NCI-H2227 (cell line): ENCODE measurements around the gene PIGL.
"Not testable (repeated sequence)": the region's sequence is repeated elsewhere in the genome, so short reads cannot be mapped to it uniquely, and the experiment has no call there.

ENCODE experiments used
- DNase-seq: peaks from one replicate; lab custom pipeline; 2025; ENCODE audit not compliant: unreplicated experiment; lab: John Stamatoyannopoulos, UW

The PIGL gene

DNA sequence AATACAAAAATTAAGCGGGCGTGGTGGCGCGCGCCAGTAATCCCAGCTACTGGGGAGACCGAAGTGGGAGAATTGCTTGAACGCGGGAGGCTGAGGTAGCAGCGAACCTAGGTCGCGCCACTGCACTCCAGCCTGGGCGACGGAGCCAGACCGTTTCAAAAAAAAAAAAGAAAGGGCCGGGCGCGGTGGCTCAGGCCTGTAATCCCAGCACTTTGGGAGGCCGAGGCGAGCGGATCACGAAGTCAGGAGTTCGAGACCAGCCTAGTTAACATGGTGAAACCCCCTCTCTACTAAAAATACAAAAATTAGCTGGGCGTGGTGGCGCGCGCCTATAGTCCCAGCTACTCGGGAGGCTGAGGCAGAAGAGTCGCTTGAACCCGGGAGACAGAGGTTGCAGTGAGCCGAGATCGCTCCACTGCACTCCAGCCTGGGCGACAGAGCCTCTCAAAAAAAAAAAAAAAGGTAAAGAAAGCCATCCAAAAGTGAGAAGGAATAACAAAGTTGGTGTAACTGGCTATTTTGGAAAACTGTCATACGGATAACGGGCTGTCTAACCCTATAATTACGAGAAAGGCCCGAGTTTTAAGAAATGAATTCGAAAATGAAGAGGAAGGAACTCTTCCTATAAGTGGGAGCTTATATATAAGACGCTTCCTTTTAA is 539 bp upstream of the PIGL start:
- not testable (repeated sequence) for DNase-seq

DNA sequence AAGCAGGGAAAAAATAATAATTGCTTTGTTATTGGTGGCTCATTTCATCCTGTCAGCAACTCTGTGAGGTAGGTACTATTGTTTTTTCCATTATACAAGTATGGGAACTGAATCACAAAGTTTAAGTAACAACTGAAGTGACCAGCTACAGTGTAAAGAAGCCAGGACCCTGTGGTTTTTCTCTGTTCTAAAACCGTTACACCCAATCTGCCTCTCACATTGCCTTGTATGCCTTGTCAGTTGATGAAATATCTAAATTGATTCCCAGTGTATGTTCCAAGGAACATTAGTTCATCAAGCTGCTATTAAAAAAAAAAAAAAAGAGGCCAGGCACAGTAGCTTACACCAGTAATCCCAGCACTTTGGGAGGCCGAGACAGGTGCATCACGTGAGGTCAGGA is 5.4 kb downstream of the PIGL start:
- no peak for DNase-seq

DNA sequence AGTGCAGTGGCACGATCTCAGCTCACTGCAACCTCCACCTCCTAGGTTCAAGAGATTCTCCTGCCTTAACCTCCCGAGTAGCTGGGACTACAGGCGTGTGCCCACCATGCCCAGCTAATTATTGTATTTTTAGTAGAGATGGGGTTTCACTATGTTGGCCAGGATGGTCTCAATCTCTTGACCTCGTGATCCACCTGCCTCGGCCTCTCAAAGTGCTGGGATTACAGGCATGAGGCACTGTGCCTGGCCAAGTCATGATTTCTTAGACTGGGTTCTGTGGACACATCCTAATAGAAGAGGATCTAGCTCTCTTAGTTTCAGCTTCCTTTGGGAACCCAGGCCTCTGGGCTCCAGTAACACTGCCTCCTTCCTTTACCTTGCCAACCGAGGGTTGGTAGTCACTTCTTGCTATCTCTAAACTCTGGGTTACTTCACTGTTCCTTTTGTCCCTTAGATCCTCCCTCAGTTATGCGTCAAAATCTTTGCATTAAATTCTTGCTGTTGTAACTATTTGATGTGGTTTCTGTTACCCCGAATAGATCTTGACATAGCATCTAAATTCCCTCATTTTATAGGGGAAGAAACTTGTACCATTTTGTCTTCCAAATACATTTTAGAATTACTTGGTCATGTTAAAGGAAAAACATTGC is 13.0 kb downstream of the PIGL start:
- DNase-seq: not testable (repeated sequence)

DNA sequence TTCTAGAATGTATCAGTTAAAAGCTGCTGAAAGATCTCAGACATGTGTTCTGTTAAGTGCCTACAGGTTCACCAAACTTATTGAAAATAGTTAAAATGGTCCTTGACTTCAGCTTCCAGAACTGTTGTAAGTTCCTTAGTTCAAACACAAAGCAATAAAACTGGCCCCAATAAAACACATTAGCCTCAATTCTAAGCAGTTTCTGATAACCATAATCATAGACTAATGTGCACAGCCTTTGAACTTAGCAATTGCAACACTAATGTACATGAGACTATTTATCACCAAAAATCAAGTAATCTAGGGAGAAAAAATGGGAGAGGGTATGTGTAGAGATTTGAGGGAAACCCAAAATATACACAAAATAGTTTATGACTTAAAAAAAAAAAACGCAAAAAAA is 15.4 kb downstream of the PIGL start:
- no peak for DNase-seq

GRCh38 chr17:16239931-16240330 is 22.9 kb downstream of the PIGL start:
- no peak for DNase-seq

DNA sequence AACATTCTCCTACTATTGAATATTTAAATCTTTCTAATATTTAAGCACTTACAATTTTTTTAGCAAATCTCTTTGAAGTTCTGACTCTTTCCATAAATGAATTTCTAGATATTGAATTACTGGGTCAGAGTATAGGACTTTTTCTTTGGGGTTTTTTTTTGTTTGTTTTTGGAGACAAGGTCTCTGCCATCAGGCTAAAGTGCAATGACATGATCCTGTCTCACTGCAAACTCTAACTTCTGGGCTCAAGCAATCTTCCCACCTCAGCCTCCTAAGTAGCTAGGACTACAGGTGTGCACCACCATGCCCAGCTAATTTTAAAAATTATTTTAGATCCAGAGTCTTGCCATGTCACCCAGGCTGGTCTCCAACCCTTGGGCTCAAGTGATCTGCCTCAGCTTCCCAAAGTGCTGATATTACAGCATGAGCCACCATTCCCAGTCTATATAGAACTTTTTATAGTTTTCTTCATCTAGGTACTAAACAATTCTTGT is 24.9 kb downstream of the PIGL start:
- DNase-seq: no peak

GRCh38 chr17:16243385-16243784 is 26.4 kb downstream of the PIGL start:
- no peak for DNase-seq

DNA sequence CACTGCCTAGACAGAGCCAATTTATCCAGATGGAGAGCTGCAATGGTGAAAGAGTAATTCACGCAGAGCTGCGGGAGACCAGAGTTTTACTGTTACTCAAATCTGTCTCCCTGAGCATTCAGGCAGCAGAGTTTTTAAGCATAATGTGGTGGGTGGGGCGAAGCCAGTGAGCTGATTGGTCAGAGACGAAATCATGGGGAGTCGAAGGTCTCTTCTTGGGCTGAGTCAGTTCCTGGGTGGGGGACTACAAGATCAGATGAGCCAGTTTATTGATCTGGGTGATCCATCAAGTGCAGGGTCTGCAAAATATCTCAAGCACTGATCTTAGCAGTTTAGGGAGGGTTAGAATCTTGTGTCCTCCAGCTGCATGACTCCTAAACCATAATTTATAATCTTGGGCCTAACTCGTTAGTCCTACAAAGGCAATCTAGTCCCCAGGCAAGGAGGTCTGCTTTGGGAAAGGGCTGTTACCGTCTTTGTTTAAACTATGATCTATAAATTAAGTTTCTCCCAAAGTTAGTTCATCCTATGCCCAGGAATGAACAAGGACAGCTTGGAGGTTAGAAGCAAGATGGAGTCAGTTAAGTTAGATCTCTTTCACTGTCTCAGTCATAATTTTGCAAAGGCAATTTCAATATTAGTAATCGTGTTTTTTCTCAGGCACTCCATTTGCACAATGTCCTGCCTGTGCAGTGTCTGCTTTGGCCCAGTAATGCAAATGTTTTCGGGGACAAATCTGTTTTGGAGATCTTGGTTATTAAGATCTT is 27.0 kb downstream of the PIGL start:
- no peak for DNase-seq

DNA sequence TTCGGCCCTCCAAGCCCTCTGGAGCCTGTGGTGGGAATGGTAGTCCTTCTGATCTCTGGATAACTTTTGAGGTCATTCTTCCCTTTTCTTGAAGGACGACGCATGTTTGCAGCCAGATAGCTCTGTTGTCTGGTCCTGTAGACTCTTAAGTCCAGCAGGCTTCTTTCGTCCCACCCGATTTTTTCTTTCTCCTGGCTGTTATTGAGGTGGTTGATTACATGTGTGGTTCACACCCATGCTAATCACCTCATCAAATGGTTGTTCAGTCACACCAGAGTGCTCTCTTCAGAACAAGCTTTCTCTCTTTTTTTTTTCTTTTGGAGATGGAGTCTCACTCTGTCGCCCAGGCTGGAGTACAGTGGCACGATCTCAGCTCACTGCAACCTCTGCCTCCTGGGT is 30.6 kb downstream of the PIGL start:
- no peak for DNase-seq

- DNase-seq: no peak
These were observed 33.6 kb downstream of the PIGL start for GRCh38 chr17:16250635-16251034.

DNA sequence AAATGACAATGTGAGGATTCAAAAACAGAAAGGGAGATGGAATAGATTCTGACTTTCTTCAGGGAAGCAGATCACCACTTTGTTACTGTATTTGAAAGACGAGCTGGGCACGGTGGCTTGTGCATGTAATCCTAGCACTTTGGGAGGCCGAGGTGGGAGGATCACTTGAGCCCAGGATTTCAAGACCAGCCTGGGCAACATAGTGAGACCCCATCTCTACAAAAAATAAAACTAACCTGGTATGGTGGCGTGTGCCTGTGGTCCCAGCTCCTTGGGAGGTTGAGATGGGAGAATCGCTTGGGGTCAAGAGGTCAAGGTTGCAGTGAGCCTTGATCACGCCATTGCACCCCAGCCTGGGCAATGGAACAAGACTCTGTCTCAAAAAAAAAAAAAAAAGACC is 34.0 kb downstream of the PIGL start:
- DNase-seq: no peak

GRCh38 chr17:16251556-16251955 is 34.5 kb downstream of the PIGL start:
- no peak for DNase-seq

DNA sequence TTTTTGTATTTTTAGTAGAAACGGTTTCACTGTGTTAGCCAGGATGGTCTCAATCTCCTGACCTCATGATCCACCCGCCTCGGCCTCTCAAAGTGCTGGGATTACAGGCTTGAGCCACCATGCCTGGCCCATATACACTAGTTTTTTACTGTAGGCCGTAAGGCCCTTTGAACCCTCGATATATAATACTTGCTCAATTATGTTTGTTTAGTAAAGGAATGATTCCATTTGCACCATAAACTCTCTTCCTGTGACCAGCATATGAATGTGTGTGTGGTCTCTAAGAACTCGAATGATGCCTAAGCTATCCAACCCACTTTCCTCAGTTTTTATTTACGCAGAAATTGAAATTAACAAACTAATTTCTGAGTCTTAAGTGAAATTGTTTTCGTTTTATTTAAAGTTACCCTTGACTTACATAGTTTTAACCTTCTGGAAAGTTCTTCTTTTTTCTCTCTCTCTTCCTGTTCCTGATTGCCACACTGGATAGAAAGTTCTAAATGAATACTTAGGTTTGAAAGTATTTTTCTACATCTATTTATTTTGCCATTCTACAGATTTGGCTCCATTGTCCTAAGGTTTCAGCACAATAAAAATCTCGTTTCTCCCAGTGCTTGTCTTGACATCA is 37.9 kb downstream of the PIGL start:
- no peak for DNase-seq

DNA sequence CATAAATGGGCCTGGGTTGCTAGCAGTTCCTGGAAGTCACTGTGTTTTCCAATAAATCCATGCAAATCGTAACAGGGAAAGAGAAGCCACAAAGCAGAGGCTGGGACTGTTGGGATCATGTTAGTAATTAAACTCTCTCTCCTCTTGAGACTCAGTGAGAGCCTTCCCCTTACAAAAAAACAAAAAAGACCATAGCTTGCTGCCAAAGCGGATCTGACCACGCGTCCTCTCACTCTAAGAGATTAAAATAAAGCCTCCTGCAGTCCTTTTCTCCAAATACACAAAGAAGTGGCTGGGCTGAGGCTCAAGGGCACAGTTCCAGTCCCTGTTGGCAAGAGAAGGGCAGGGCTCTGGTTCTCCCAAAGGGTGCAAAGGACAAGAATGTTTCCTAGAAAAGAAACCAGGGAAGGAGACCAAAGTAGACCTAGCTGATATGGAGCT is 38.5 kb downstream of the PIGL start:
- DNase-seq: no peak

GRCh38 chr17:16258901-16259300 is 41.9 kb downstream of the PIGL start:
- DNase-seq: no peak

- no peak for DNase-seq
These were observed 42.9 kb downstream of the PIGL start for GRCh38 chr17:16259926-16260325.

DNA sequence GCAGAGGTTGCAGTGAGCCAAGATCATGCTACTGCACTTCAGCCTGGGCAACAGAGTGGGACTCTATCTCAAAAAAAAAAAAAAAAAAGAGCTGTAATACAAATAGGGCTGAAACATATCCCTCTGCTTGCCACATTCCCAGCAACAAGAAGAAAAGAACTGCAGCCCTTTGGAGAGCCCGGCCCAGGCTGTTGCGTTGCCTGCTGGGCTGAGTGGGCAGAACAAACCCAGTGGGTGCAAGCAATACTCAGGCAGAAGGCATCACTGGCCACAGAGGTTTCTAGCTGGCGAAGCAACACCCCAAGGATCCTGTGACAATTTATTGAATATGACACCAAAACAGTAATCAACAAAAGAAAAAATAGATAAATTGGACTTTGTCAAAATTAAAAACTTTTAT is 44.0 kb downstream of the PIGL start:
- DNase-seq: no peak

DNA sequence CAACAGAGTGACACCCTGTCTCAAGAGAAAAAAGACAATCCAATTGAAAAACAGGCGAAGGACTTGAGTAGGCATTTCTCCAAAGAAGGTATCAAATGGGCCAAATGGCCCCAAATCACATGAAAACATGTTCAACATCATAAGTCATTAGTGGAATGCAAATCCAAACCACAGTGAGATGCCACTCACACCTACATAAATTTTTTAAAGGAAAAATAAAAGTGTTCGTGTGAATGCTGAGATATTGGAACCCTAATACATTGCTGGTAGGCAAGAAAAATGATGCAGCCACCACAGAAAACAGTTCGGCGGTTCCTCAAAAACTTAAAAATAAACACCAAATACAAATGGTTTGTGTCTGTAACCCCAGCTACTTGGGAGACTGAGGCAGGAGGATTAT is 45.2 kb downstream of the PIGL start:
- no peak for DNase-seq

DNA sequence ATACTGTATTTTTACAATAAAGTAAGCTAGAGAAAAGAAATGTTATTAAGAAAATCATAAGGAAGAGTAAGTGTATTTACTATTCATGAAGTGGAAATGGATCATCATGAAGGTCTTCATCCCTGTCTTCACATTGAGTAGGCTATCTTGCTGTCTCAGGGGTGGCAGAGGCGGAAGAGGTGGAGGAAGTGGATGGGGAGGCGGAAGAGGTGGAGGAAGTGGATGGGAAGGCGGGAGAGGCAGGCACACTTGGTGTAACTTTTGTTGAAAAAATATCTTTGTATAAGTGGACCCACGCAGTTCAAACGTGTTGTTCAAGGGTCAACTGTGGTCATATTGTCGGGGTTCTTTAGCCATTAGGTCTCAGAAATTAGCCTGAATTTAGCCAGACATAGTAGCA is 50.2 kb downstream of the PIGL start:
- DNase-seq: no peak

DNA sequence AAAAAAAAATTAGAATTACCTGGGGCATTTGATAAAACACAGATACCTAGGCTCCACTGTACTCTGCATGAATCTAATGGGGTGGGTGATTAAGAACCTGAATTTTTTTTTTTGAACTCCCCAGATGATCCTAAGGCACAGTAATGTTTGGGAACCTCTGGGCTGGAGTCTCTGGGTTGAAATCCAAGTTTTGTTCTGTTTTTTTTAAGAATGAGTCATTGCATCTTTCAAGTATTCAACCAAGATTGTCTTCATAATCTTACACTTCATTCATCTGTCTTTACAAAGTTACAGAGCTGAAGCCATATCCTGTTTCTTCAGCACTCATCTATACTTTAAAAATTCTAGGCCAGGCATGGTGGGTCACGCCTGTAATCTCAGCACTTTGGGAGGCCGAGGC is 52.6 kb downstream of the PIGL start:
- no peak for DNase-seq

DNA sequence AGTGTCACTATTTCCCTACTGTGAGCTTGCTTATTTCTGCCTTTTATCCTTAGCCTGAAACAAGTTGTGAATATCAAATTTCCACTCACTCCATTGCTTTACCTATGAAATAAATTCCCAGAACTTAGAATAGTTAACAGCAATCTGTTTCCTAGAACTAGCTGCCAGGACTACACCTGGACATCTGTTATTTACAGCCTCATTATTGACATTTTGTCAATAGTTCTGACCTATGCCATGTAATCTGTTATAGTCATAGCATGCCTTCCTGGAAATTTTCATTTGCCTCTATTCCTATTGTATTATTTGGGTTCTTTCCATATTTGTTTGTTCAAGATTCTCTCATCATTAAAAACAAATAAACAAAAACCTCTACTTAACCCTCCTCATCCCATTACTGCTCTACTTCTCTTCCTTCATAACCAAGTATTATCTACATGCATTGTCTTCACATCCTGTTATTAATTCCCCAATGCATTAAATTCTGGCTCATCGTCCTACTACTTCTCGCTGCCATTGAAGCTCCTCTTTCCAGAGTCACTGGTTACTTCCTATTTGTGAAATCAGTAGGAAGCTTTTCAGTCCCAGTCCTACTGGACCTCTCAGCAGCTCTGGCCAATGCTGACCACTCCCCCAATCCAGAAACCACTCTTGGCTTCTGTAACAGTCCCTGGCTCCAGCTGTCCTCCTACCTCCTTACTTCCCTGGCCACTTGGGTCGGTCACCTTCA is 55.3 kb downstream of the PIGL start:
- DNase-seq: no peak
